SHP77 treated with DMSO at 0.1 percent for 48 hours (cell line): ENCODE measurements around the gene GSTK1.
A peak's percentile ranks its signal among the peaks of the same experiment; 100 is the strongest.
"Not testable (repeated sequence)": the region's sequence is repeated elsewhere in the genome, so short reads cannot be mapped to it uniquely, and the experiment has no call there.

Experiments used
- DNase-seq: peaks from one replicate; lab custom pipeline; 2025; lab: John Stamatoyannopoulos, UW

Gene GSTK1

GRCh38 chr7:143272871-143273270 is 9.6 kb downstream of the GSTK1 start:
- no peak for DNase-seq

- DNase-seq: no peak
These were observed 16.2 kb downstream of the GSTK1 start for GRCh38 chr7:143279186-143280098.

GRCh38 chr7:143280160-143280559 is 16.9 kb downstream of the GSTK1 start:
- DNase-seq: no peak

- no peak for DNase-seq
These were observed 17.3 kb downstream of the GSTK1 start for GRCh38 chr7:143280566-143280965.

- DNase-seq: no peak
These were observed 18.3 kb downstream of the GSTK1 start for GRCh38 chr7:143281529-143281928.

GRCh38 chr7:143282124-143282523 is 18.9 kb downstream of the GSTK1 start:
- no peak for DNase-seq

GRCh38 chr7:143283381-143283780 is 20.1 kb downstream of the GSTK1 start:
- no peak for DNase-seq

GRCh38 chr7:143284591-143285469 is 21.6 kb downstream of the GSTK1 start, which contains the start of gene TMEM139:
Gene TMEM139 (plus strand): TSS chr7:143284958. CDS start chr7:143285958, 1,000 bp downstream.
- no peak for DNase-seq

- DNase-seq: no peak
These were observed 22.2 kb downstream of the GSTK1 start for GRCh38 chr7:143285470-143285778.

GRCh38 chr7:143285806-143286521 is 22.7 kb downstream of the GSTK1 start:
- no peak for DNase-seq

GRCh38 chr7:143286522-143286890 is 23.3 kb downstream of the GSTK1 start:
- no peak for DNase-seq

- no peak for DNase-seq
These were observed 24.2 kb downstream of the GSTK1 start for GRCh38 chr7:143287339-143287934.

- DNase-seq: peak; percentile 64
These were observed 24.9 kb downstream of the GSTK1 start, which contains the start of gene CASP2 for GRCh38 chr7:143287935-143288826. Gene CASP2 (plus strand): TSS chr7:143288351. CDS start chr7:143288456, 105 bp downstream.

- DNase-seq: no peak
These were observed 25.6 kb downstream of the GSTK1 start for GRCh38 chr7:143288836-143289235.

GRCh38 chr7:143289421-143289820 is 26.2 kb downstream of the GSTK1 start:
- no peak for DNase-seq

- DNase-seq: not testable (repeated sequence)
These were observed 26.6 kb downstream of the GSTK1 start for GRCh38 chr7:143289888-143290287.

GRCh38 chr7:143290293-143290692 is 27.1 kb downstream of the GSTK1 start:
- no peak for DNase-seq

- DNase-seq: no peak
These were observed 29.6 kb downstream of the GSTK1 start for GRCh38 chr7:143292876-143293275.

GRCh38 chr7:143295870-143296269 is 32.6 kb downstream of the GSTK1 start:
- DNase-seq: no peak

GRCh38 chr7:143296686-143297085 is 33.4 kb downstream of the GSTK1 start:
- DNase-seq: no peak

GRCh38 chr7:143299346-143299745 is 36.1 kb downstream of the GSTK1 start:
- DNase-seq: no peak
